Fibroblast of skin of left quadriceps (primary cell): Measurements from ENCODE around the gene NUP85.
"Not testable (repeated sequence)": the region's sequence is repeated elsewhere in the genome, so short reads cannot be mapped to it uniquely, and the experiment has no call there.

Experiments used
- DNase-seq, 2 experiments: peaks; one replicate each; pipeline ENCODE4 v3.0.0-alpha.2; 2013; ENCODE audit warnings: low read depth in 2 of 2

Gene NUP85

DNA sequence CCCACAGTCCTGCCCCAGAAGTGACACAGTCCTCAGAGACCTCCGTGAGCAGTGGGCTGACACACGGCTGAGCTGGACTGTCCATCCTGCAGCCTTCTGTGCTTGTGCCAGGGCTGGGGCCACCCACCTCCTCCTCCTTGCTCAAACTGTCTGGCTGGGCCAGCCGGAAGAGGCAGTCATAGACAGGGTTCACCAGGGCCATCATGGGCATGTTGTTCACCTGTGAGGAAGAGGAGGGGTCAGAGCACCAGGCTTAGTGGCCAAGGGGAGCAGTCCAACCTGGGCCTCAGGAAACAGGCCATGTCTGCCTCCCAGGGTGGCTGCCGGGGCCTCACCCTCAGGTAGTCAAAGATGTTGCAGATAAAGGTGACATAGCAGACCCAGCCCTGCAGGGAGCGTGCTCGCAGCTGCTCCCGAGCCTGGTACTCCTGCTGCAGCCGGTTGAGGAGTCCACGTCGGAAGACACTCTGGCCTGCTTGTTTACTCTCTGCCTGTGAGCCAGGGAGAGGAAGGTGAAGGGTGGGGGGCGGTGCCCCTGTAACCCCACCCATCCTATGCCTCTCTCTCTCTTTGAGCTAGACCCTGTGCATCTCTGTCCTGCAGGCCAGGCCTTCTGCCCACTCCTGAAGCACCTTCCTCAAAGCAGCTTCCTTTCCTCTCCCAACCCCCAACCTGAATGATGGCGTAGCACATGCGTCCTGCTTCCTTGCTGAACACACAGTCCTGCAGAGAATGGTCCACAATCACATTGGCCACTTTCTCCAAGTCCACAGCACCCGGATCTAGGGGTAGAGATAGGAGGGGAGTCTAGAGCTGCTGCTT is 62.1 kb downstream of the NUP85 start:
- no peak for DNase-seq

DNA sequence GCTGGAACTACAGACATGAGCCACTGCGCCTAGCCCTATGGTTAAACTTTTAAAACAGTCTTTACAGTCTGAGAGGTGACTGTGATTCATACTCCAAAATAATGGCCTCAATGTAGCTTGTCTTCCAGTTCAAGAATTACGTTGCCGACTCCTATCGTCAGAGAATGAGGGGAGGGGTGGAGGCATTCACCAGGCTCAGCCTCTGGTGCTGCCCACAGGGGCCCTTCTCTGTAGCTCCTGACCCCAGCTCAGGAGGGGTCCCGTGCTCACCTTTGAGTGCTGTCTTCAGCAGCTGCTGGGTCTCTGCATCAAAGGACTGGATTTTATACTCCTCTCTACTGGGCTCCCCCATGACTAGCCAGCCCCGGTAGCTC is 64.4 kb downstream of the NUP85 start:
- DNase-seq, result no peak

DNA sequence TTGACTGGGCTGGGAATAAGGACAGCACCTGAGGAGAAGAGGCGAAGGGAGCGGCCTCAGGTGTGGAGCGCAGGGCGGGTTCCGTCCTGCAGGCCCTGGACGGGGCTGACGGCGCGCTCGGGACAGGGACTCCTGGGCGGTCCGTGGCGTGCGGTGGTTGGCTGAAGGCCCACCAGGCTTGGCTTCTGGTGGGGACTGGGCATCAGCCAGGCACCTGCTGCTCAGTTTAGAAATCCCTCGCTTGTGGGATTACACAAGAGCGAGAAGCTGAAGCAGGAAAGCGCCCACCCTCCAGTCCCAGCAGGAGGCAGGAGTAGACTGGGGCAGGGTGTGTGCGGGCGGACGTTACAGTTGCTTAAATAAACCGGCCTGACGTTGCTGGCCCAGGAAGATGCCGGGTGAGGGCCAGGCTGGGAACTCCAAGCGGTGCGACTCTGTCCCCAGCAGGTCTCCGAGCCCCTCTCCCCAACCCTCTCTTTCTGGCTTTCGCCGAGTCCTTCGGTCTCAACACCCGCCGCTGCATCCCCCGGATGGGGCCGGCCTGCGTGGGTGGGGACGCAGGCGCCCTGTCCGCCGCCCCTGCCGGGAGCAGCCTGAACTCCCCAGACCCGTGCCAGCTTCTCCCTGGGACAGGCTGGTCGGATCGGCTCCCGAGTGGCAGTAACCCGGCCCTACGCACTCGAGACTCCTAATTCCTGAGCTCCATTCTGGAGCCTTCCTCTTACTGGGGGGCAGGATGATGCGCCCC is 64.9 kb downstream of the NUP85 start:
- no peak for DNase-seq

DNA sequence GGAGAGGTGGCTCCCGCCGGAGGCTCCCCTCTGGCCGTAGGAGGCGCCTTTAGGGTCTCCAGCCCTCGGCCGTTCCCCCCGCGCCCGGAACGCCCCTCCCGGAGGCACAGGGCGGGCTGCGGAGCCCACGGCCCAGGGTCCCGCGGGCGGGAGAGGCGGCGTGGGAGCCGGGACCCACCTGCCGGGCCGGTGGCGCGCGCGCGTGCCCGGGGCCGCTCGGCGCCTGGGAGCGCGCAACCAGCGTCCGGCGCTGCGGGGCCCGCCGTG is 65.4 kb downstream of the NUP85 start, which contains the start of gene MIF4GD:
TSS of gene MIF4GD (minus strand) at position 266 of the 267 bp plus-strand sequence. CDS start 1,036 bp downstream, outside the sequence.
- DNase-seq, result no peak

DNA sequence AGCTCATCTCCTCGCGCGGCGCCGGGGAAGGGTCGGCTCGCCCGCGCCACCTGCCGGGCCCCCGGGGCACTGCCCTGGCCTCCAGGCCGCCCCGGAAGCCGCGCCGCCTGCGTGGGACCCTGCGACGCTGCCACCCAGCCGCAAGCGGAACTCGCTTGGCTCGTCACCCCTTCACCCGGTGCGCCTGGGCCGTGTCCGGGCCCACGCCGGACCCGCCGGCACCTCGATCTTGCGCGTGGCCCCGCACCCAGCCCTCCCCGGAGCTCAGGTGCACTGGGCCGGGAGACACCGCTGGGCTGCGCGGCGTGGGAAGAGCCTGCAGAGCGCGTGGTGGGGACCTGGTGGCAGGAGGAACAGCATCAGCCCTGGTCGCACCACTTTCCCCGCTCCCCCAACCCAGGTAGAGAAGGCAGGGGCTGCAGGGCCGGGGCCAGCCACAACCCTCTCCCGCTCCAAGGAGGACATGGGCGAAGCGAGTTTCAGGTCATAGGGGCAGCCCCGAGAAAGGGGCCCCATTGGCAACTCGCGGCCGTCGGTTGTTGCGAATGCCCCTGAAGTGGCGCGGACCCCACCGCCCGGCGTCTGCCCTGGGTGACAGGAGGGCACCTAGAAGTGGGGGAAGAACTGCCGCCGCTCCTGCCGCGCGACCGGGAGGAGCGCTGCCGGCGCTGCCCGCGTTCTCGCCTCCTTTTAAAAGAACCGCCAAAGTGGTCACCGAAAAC is 65.9 kb downstream of the NUP85 start:
- DNase-seq, result no peak

DNA sequence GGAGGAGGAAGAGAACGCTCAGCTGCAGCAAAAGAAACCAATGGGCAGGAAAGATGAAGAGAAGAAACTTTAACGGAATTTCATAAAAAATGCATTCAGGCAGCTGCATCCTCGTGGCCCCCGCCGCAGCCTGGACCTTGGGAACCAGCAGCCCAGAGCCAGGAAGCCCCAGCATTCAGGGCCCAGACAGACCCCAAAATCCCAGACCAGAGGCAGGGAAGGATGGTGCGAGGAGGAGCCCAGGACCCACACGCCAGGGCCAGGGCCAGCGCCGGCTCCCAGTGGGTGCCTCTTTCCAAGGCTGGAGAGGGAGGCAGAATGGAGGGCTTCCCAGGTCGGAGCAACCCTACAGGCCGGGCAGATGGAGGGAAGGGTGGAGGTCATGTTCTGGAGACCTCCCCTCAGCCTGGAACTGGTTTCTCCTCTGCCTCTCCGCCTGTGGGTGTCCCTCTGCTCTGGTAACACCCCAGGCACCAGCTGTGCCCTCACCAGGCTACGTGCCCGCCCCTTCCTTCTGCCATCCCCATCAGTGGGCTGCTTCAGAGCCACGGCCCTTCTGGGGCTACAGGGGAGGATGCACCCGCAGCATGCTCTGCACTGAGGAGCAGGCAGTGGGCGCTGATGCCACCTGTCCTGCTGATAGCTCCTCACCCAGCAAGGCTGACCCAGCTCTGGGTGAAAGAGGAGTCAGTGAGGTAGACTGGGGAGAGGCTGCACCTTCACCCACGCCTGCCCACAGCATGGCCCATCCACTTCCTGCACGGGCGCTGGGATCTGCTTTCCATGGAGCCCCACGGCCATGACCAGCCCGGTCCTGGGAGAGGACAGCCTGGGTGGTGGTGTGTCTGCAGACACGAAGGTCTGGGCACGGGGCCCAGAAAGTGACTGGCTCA is 66.7 kb downstream of the NUP85 start:
- DNase-seq, result no peak

DNA sequence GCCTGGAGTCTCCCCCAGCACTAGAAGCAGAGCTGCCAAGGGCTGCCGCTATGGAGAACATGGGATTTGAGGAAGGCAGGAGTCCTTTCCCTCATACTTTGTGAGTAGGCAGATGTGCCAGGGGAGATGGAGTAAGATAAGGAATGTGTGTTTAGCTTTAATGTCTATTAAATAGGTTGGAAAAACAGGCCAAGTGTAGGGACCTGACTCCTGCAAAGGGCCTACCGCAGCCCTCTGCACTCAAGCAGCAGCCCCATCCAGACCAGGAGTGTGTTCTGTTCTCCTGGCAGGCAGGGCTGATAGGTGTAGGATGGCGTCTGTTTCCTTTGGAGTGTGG is 67.3 kb downstream of the NUP85 start:
- DNase-seq, result no peak

DNA sequence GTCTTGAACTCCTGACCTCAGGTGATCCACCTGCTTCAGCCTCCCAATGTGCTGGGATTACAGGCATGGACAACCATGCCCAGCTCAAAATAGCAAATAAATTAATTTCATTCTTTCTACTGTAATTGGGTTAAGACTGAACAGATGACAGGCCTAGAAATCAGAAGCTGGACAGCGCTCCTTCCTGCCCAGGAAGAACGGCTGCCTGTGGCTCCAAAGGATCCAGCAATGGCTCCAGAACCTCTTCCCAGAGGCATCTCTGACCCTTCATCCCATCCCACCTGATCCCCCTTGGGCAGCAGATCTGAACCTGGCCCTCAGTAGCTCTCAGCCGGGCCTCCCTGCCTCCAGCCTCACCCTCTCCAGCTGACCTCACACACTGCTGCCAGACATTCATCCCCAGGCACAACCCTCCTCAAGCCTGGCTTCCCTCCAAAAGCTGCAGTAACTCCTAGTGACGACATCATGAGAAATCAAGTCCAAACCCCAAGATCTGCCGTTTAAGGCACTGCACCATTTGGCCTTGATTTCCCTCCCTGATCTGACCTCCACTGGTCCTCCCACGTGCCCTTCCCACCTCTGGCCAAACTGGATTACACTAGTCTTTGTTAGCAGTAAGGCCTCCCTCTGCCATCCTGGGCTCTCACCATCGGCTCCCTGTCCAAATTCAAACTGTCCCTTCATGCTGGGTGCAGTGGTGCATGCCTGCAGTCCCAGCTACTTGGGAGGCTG is 68.7 kb downstream of the NUP85 start:
- DNase-seq, result no peak

DNA sequence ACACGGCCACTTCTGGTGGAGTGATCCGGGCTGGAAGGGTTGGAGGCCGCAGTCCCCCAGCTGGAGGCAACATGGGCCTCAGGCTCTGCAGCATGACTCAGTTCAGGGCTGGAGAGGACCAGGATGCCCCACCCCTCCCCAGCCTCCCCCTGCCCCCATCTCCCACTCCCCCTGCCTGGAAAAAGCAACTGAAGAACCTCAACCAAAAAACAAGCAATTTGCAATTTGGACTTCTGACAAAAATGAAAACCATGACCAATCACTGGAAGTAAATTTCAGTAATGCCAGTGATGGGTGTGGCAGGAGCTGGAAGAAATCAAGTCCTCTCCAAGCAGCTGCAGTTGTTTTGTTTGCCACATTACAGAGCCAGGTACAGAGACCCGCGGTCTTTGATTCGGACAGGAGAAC is 72.2 kb downstream of the NUP85 start:
- no peak for DNase-seq

DNA sequence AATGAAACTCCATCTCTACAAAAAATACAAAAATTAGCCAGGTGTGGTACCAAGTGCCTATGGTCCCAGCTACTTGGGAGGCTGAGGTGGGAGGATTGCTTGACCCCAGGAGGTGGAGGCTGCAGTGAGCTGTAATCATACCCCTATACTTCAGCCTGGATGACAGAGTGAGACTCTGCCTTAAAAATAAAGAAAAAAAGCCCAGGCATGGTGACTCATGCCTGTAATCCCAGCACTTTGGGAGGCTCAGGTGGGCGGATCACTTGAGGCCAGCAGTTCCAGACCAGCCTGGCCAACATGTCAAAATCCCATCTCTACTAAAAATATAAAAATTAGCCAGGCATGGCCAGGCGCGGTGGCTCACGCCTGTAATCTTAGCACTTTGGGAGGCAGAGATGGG is 74.7 kb downstream of the NUP85 start:
- not testable (repeated sequence) for DNase-seq

DNA sequence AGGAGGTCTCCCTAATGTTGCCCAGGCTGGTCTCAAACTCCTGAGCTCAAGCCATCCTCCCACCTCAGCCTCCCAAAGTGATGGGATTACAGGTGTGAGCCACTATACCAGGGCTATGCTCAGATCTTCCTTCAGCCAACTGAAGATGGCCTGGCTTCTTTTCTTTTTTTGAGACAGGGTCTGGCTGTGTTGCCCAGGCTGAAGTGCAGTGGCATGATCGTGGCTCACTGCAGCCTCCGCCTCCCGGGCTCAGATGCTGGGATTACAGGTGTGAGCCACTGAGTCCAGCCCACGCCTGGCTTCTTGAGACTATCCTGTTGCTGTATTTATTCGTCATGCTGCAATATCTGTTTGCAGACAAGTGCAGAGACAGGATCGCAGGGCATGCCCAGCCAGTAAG is 79.6 kb downstream of the NUP85 start:
- no peak for DNase-seq
